H1 (cell line): ENCODE results near the gene SLC44A5. TPM values are rescaled to one million over a fixed set of nuclear protein-coding genes. Genes with fewer than 3 reads are reported as not detected.

Experiments used
- CTCF ChIA-PET: fragments of 300-600 bp; sonication (Branson Sonifier 250); formaldehyde crosslinking; loops from one replicate; lab custom pipeline; 2021; ENCODE audit not compliant: partially characterized antibody; lab: Charles Lee
- POLR2A ChIA-PET: fragments of 300-600 bp; sonication (Branson Sonifier 250); formaldehyde crosslinking; loops from one replicate; lab custom pipeline; 2021; ENCODE audit warnings: inconsistent platforms; ENCODE audit not compliant: partially characterized antibody; lab: Charles Lee
- DNase-seq, 2 experiments: peaks; one replicate each; pipeline versions ENCODE4 v3.0.0 to v3.0.0-alpha.2; 2010 to 2022; ENCODE audit warnings: low spot score in 2 of 2, low read depth in 1 of 2, mixed read lengths in 1 of 2
- FAIRE-seq: peaks from 2 replicates; lab custom pipeline; 2011; peaks lifted over from hg19 to GRCh38; lab: Jason Lieb, UNC
- H2AFZ ChIP-seq: 2 replicates; pipeline ENCODE4 v1.8.1; 2012; ENCODE audit warnings: low read length, inconsistent platforms
- H2AK5ac ChIP-seq: 2 replicates; pipeline ENCODE4 v1.6.1; 2013; ENCODE audit warnings: low read depth, low read length
- H2BK120ac ChIP-seq: replicated peaks from 2 replicates; pipeline ENCODE3; 2013; ENCODE audit warnings: low read depth, low read length, inconsistent platforms
- H2BK12ac ChIP-seq: 2 replicates; pipeline ENCODE4 v1.6.1; 2013; ENCODE audit warnings: low read depth, low read length
- H2BK15ac ChIP-seq: 2 replicates; pipeline ENCODE4 v1.6.1; 2013; ENCODE audit warnings: low read length
- H2BK20ac ChIP-seq: 2 replicates; pipeline ENCODE4 v1.6.1; 2013; ENCODE audit warnings: low read length
- H2BK5ac ChIP-seq: 2 replicates; pipeline ENCODE4 v1.6.1; 2013; ENCODE audit warnings: low read depth, low read length
- H3K14ac ChIP-seq: 2 replicates; pipeline ENCODE4 v1.6.1; 2013; ENCODE audit warnings: inconsistent platforms; ENCODE audit not compliant: insufficient read length
- H3K18ac ChIP-seq: 2 replicates; pipeline ENCODE4 v1.6.1; 2013; ENCODE audit warnings: low read length; ENCODE audit errors: extremely low read depth
- H3K23ac ChIP-seq: 2 replicates; pipeline ENCODE4 v1.6.1; 2013; ENCODE audit warnings: inconsistent platforms; ENCODE audit not compliant: insufficient read length
- H3K23me2 ChIP-seq: 2 replicates; pipeline ENCODE4 v1.6.1; 2013; ENCODE audit warnings: low read depth, low read length
- H3K27ac ChIP-seq: 2 replicates; pipeline ENCODE4 v1.6.1; 2011; ENCODE audit warnings: low read depth, low read length, inconsistent platforms
- H3K27me3 ChIP-seq, 4 experiments: replicated peaks in 1 of 4; 1 replicate in 1 of 4; 2 replicates in 3 of 4; pipeline versions ENCODE4 v1.6.1 to v1.8.1; 2011 to 2013; ENCODE audit warnings: low read length in 3 of 4, mild to moderate bottlenecking in 3 of 4, inconsistent platforms in 2 of 4, mixed read lengths in 2 of 4, moderate library complexity in 1 of 4; ENCODE audit not compliant: control insufficient read depth in 3 of 4, insufficient read depth in 3 of 4; ENCODE audit errors: extremely low read depth in 1 of 4
- H3K36me3 ChIP-seq, 4 experiments: 2 replicates each; pipeline versions ENCODE4 v1.6.1 to v1.8.1; 2011 to 2013; ENCODE audit warnings: mild to moderate bottlenecking in 4 of 4, low read length in 3 of 4, moderate library complexity in 2 of 4, control low read depth in 1 of 4, inconsistent platforms in 1 of 4; ENCODE audit not compliant: insufficient read depth in 4 of 4, control insufficient read depth in 2 of 4
- H3K4ac ChIP-seq: replicated peaks from 2 replicates; pipeline ENCODE3; 2013; ENCODE audit warnings: low read length, low read depth, mixed read lengths, inconsistent platforms; ENCODE audit not compliant: insufficient read length
- H3K4me1 ChIP-seq, 4 experiments: replicated peaks in 1 of 4; 1 replicate in 1 of 4; 2 replicates in 3 of 4; pipeline versions ENCODE4 v1.6.1 to v1.8.1; 2011 to 2013; ENCODE audit warnings: low read length in 3 of 4, inconsistent platforms in 2 of 4, mixed read lengths in 1 of 4; ENCODE audit not compliant: insufficient read depth in 4 of 4, control insufficient read depth in 3 of 4
- H3K4me2 ChIP-seq, 2 experiments: 2 replicates each; pipeline versions ENCODE4 v1.6.1 to v1.8.1; 2011 to 2013; ENCODE audit warnings: low read depth in 2 of 2, low read length in 2 of 2, control low read depth in 1 of 2, inconsistent platforms in 1 of 2, mild to moderate bottlenecking in 1 of 2; ENCODE audit not compliant: insufficient read depth in 1 of 2
- H3K4me3 ChIP-seq, 4 experiments: fragments of 200-600, 300-600 bp in 1 of 4; sonication (generic), shearing (Covaris generic), sonication (Bioruptor Twin) in 1 of 4; 2 replicates each; pipeline versions ENCODE4 v1.5.1 to v1.8.1; 2011 to 2016; ENCODE audit warnings: low read length in 4 of 4, low read depth in 3 of 4, control low read depth in 2 of 4, inconsistent platforms in 2 of 4, mild to moderate bottlenecking in 2 of 4, mixed read lengths in 1 of 4, moderate library complexity in 1 of 4; ENCODE audit not compliant: insufficient read depth in 2 of 4; ENCODE audit errors: extremely low read depth in 1 of 4
- H3K56ac ChIP-seq: replicated peaks from 2 replicates; pipeline ENCODE3; 2013; ENCODE audit warnings: low read depth, mild to moderate bottlenecking, mixed read lengths, low read length, inconsistent platforms; ENCODE audit not compliant: insufficient read length
- H3K79me1 ChIP-seq: 2 replicates; pipeline ENCODE4 v1.6.1; 2013; ENCODE audit warnings: low read depth, low read length, control low read depth
- H3K79me2 ChIP-seq, 2 experiments: 2 replicates each; pipeline versions ENCODE4 v1.6.1 to v1.8.1; 2012 to 2013; ENCODE audit warnings: low read length in 2 of 2, mild to moderate bottlenecking in 2 of 2, inconsistent platforms in 1 of 2; ENCODE audit not compliant: insufficient read depth in 2 of 2, control insufficient read depth in 1 of 2
- H3K9ac ChIP-seq, 4 experiments: replicated peaks in 1 of 4; 1 replicate in 1 of 4; 2 replicates in 3 of 4; pipeline versions ENCODE4 v1.6.1 to v1.8.1; 2011 to 2013; ENCODE audit warnings: low read depth in 3 of 4, low read length in 3 of 4, control low read depth in 2 of 4, mild to moderate bottlenecking in 2 of 4, moderate library complexity in 2 of 4, inconsistent platforms in 1 of 4; ENCODE audit errors: extremely low read depth in 1 of 4
- H3K9me3 ChIP-seq, 2 experiments: 2 replicates each; pipeline versions ENCODE4 v1.6.1 to v1.8.1; 2012 to 2013; ENCODE audit warnings: mild to moderate bottlenecking in 2 of 2, moderate library complexity in 2 of 2, control low read depth in 1 of 2, inconsistent platforms in 1 of 2, low read depth in 1 of 2, low read length in 1 of 2, mixed read lengths in 1 of 2; ENCODE audit not compliant: insufficient read depth in 2 of 2
- H4K20me1 ChIP-seq, 2 experiments: replicated peaks in 1 of 2; 2 replicates each; pipeline versions ENCODE3 to v1.8.1; 2011 to 2013; ENCODE audit warnings: inconsistent platforms in 2 of 2, low read length in 2 of 2, mild to moderate bottlenecking in 1 of 2; ENCODE audit not compliant: insufficient read depth in 2 of 2, control insufficient read depth in 1 of 2
- H4K5ac ChIP-seq: 2 replicates; pipeline ENCODE4 v1.6.1; 2013; ENCODE audit warnings: low read length, low read depth, mixed read lengths, inconsistent platforms; ENCODE audit not compliant: insufficient read length
- H4K8ac ChIP-seq: 2 replicates; pipeline ENCODE4 v1.8.0; 2013; ENCODE audit warnings: mild to moderate bottlenecking, moderate library complexity, low read length, inconsistent platforms; ENCODE audit not compliant: insufficient read depth; ENCODE audit errors: extremely low read depth
- H4K91ac ChIP-seq: replicated peaks from 2 replicates; pipeline ENCODE3; 2013; ENCODE audit warnings: low read length, mixed read lengths, inconsistent platforms; ENCODE audit not compliant: insufficient read length
- CREB1 ChIP-seq: IDR thresholded peaks from 2 replicates; pipeline ENCODE4 v1.6.1; 2012; ENCODE audit warnings: inconsistent platforms
- POLR2A ChIP-seq, 2 experiments: IDR thresholded peaks; 1 replicate in 1 of 2; 2 replicates in 1 of 2; pipeline ENCODE4 v1.6.1; 2011; ENCODE audit warnings: low read depth in 2 of 2, low read length in 2 of 2, mild to moderate bottlenecking in 2 of 2; ENCODE audit errors: control extremely low read depth in 1 of 2
- YY1 ChIP-seq: IDR thresholded peaks from 2 replicates; pipeline ENCODE4 v1.6.1; 2011; ENCODE audit warnings: low read depth, mild to moderate bottlenecking, low read length
- WGBS, 2 experiments: shearing (Covaris generic) in 1 of 2; methylation state at CpG; one replicate each; pipeline versions ENCODE4 v1.1.6 to v1.1.7; 2013 to 2015; ENCODE audit warnings: low lambda C conversion rate in 2 of 2, mixed read lengths in 2 of 2, inconsistent platforms in 1 of 2, low coverage in 1 of 2, missing lambda C conversion rate in 1 of 2; ENCODE audit not compliant: insufficient replicate concordance in 2 of 2, insufficient coverage in 1 of 2, insufficient read length in 1 of 2; ENCODE audit errors: extremely low coverage in 1 of 2, missing lambda C conversion rate in 1 of 2; 5-methylcytosine and 5-hydroxymethylcytosine counted together
- polyA plus RNA-seq, 7 experiments: library from polyadenylated mRNA; depleted of rRNA in 3 of 7; stranded (reverse) in 5 of 7; unstranded in 2 of 7; fragments of >200 nt in 5 of 7; fragments of 200-250 nt in 2 of 7; gene quantifications; 1 replicate in 5 of 7; 2 replicates in 1 of 7; 4 replicates in 1 of 7; pipeline versions ENCODE4 v1.2.1 to v1.2.3, GENCODE V29; 2011 to 2013; ENCODE audit warnings: missing spikeins in 2 of 7, mixed read lengths in 2 of 7
- total RNA-seq: library from RNA; stranded (reverse); fragmentation: NEBNext Ultra II Directional; extraction: Animal tissue kit (Norgen Biotek cat#: 25700); gene quantifications from 2 replicates; pipeline ENCODE4 v1.2.1, GENCODE V29; 2021

SLC44A5 gene
- total and polyA plus RNA-seq, 2 of the 8 experiments (the other 6 are each of a cell fraction or from before 2014, with no cell fraction given), result 1.8 to 3.3 TPM

- no peak overlapping the region for H3K18ac ChIP-seq
- peak overlapping the region in 1 of 2 experiments; percentile 18; a peak in 1 of 4 replicates for H3K4me2 ChIP-seq
- no peaks in the 10 kb centered on the region for H3K9me3 ChIP-seq
- no peak overlapping the region for H4K91ac ChIP-seq
- CTCF ChIA-PET, result interaction anchor here (0.8 to 1.6 kb wide), 3 partner anchors 26 to 57 kb away, joined by 3 to 7 read pairs (median 3); no protein-coding TSS in a partner anchor
- no peak overlapping the region for H2BK20ac ChIP-seq
- POLR2A ChIA-PET, result no interaction called here
- no peak overlapping the region for H2BK12ac ChIP-seq
- no peaks in the 10 kb centered on the region for H3K23me2 ChIP-seq
- H2BK5ac ChIP-seq, result no peak overlapping the region
- no peaks in the 10 kb centered on the region for H3K79me2 ChIP-seq
- FAIRE-seq, result peak; percentile 52
- H3K79me1 ChIP-seq, result no peaks in the 10 kb centered on the region
- no peak overlapping the region for H3K14ac ChIP-seq
- peak overlapping the region; percentile 98 for H2AFZ ChIP-seq
- no peaks in the 10 kb centered on the region for H4K20me1 ChIP-seq
- H4K8ac ChIP-seq, result no peak overlapping the region
- H3K36me3 ChIP-seq, result no peaks in the 10 kb centered on the region
- no peak overlapping the region for H2AK5ac ChIP-seq
- no peak overlapping the region for H3K23ac ChIP-seq
- no peak overlapping the region for H3K9ac ChIP-seq
- H3K27ac ChIP-seq, result no peak overlapping the region
- no peaks in the 10 kb centered on the region for H3K27me3 ChIP-seq
- H3K4me3 ChIP-seq, result no peak overlapping the region
- H3K4me1 ChIP-seq, result peaks cover 0 to 2% (median 0%) of the 10 kb centered on the region in 4 experiments; a peak in 1 of 7 replicates
- H3K4ac ChIP-seq, result no peak overlapping the region
- H2BK15ac ChIP-seq, result no peak overlapping the region
- H2BK120ac ChIP-seq, result no peak overlapping the region
- 40% methylated on average over 3 of the region's 3 CpGs; no CpG with 5 or more reads in 1 of the 2 experiments for WGBS, 2 experiments
- no peak overlapping the region for H3K56ac ChIP-seq
- DNase-seq, result no peak
- H4K5ac ChIP-seq, result no peak overlapping the region
- TF ChIP-seq YY1 (no peak), CREB1 (no peak), POLR2A (IDR thresholded peaks at IDR 0.05; ENCODE audit: control extremely low read depth in 1 of 2, low read depth in 2 of 2, low read length in 2 of 2) (no peak)
These were observed 23.2 kb downstream of the SLC44A5 start for GRCh38 chr1:75587692-75588091.
